H1 (cell line): ENCODE measurements around the gene TCEAL4. TPM values are rescaled to one million over a fixed set of nuclear protein-coding genes. Genes with fewer than 3 reads are reported as not detected.
A peak's percentile ranks its signal among the peaks of the same experiment; 100 is the strongest.

ENCODE experiments used
- CTCF ChIA-PET: fragments of 300-600 bp; sonication (Branson Sonifier 250); formaldehyde crosslinking; loops from one replicate; lab custom pipeline; 2021; ENCODE audit not compliant: partially characterized antibody; lab: Charles Lee
- POLR2A ChIA-PET: fragments of 300-600 bp; sonication (Branson Sonifier 250); formaldehyde crosslinking; loops from one replicate; lab custom pipeline; 2021; ENCODE audit warnings: inconsistent platforms; ENCODE audit not compliant: partially characterized antibody; lab: Charles Lee
- DNase-seq, 2 experiments: peaks; one replicate each; pipeline versions ENCODE4 v3.0.0 to v3.0.0-alpha.2; 2010 to 2022; ENCODE audit warnings: low spot score in 2 of 2, low read depth in 1 of 2, mixed read lengths in 1 of 2
- FAIRE-seq: peaks from 2 replicates; lab custom pipeline; 2011; peaks lifted over from hg19 to GRCh38; lab: Jason Lieb, UNC
- H2AFZ ChIP-seq: 2 replicates; pipeline ENCODE4 v1.8.1; 2012; ENCODE audit warnings: low read length, inconsistent platforms
- H2AK5ac ChIP-seq: 2 replicates; pipeline ENCODE4 v1.6.1; 2013; ENCODE audit warnings: low read depth, low read length
- H2BK120ac ChIP-seq: replicated peaks from 2 replicates; pipeline ENCODE3; 2013; ENCODE audit warnings: low read depth, low read length, inconsistent platforms
- H2BK12ac ChIP-seq: 2 replicates; pipeline ENCODE4 v1.6.1; 2013; ENCODE audit warnings: low read depth, low read length
- H2BK15ac ChIP-seq: 2 replicates; pipeline ENCODE4 v1.6.1; 2013; ENCODE audit warnings: low read length
- H2BK20ac ChIP-seq: 2 replicates; pipeline ENCODE4 v1.6.1; 2013; ENCODE audit warnings: low read length
- H2BK5ac ChIP-seq: 2 replicates; pipeline ENCODE4 v1.6.1; 2013; ENCODE audit warnings: low read depth, low read length
- H3K14ac ChIP-seq: 2 replicates; pipeline ENCODE4 v1.6.1; 2013; ENCODE audit warnings: inconsistent platforms; ENCODE audit not compliant: insufficient read length
- H3K18ac ChIP-seq: 2 replicates; pipeline ENCODE4 v1.6.1; 2013; ENCODE audit warnings: low read length; ENCODE audit errors: extremely low read depth
- H3K23ac ChIP-seq: 2 replicates; pipeline ENCODE4 v1.6.1; 2013; ENCODE audit warnings: inconsistent platforms; ENCODE audit not compliant: insufficient read length
- H3K23me2 ChIP-seq: 2 replicates; pipeline ENCODE4 v1.6.1; 2013; ENCODE audit warnings: low read depth, low read length
- H3K27ac ChIP-seq: 2 replicates; pipeline ENCODE4 v1.6.1; 2011; ENCODE audit warnings: low read depth, low read length, inconsistent platforms
- H3K27me3 ChIP-seq, 4 experiments: replicated peaks in 1 of 4; 1 replicate in 1 of 4; 2 replicates in 3 of 4; pipeline versions ENCODE4 v1.6.1 to v1.8.1; 2011 to 2013; ENCODE audit warnings: low read length in 3 of 4, mild to moderate bottlenecking in 3 of 4, inconsistent platforms in 2 of 4, mixed read lengths in 2 of 4, moderate library complexity in 1 of 4; ENCODE audit not compliant: control insufficient read depth in 3 of 4, insufficient read depth in 3 of 4; ENCODE audit errors: extremely low read depth in 1 of 4
- H3K36me3 ChIP-seq, 4 experiments: 2 replicates each; pipeline versions ENCODE4 v1.6.1 to v1.8.1; 2011 to 2013; ENCODE audit warnings: mild to moderate bottlenecking in 4 of 4, low read length in 3 of 4, moderate library complexity in 2 of 4, control low read depth in 1 of 4, inconsistent platforms in 1 of 4; ENCODE audit not compliant: insufficient read depth in 4 of 4, control insufficient read depth in 2 of 4
- H3K4ac ChIP-seq: replicated peaks from 2 replicates; pipeline ENCODE3; 2013; ENCODE audit warnings: low read length, low read depth, mixed read lengths, inconsistent platforms; ENCODE audit not compliant: insufficient read length
- H3K4me1 ChIP-seq, 4 experiments: replicated peaks in 1 of 4; 1 replicate in 1 of 4; 2 replicates in 3 of 4; pipeline versions ENCODE4 v1.6.1 to v1.8.1; 2011 to 2013; ENCODE audit warnings: low read length in 3 of 4, inconsistent platforms in 2 of 4, mixed read lengths in 1 of 4; ENCODE audit not compliant: insufficient read depth in 4 of 4, control insufficient read depth in 3 of 4
- H3K4me2 ChIP-seq, 2 experiments: 2 replicates each; pipeline versions ENCODE4 v1.6.1 to v1.8.1; 2011 to 2013; ENCODE audit warnings: low read depth in 2 of 2, low read length in 2 of 2, control low read depth in 1 of 2, inconsistent platforms in 1 of 2, mild to moderate bottlenecking in 1 of 2; ENCODE audit not compliant: insufficient read depth in 1 of 2
- H3K4me3 ChIP-seq, 4 experiments: fragments of 200-600, 300-600 bp in 1 of 4; sonication (generic), shearing (Covaris generic), sonication (Bioruptor Twin) in 1 of 4; 2 replicates each; pipeline versions ENCODE4 v1.5.1 to v1.8.1; 2011 to 2016; ENCODE audit warnings: low read length in 4 of 4, low read depth in 3 of 4, control low read depth in 2 of 4, inconsistent platforms in 2 of 4, mild to moderate bottlenecking in 2 of 4, mixed read lengths in 1 of 4, moderate library complexity in 1 of 4; ENCODE audit not compliant: insufficient read depth in 2 of 4; ENCODE audit errors: extremely low read depth in 1 of 4
- H3K56ac ChIP-seq: replicated peaks from 2 replicates; pipeline ENCODE3; 2013; ENCODE audit warnings: low read depth, mild to moderate bottlenecking, mixed read lengths, low read length, inconsistent platforms; ENCODE audit not compliant: insufficient read length
- H3K79me1 ChIP-seq: 2 replicates; pipeline ENCODE4 v1.6.1; 2013; ENCODE audit warnings: low read depth, low read length, control low read depth
- H3K79me2 ChIP-seq, 2 experiments: 2 replicates each; pipeline versions ENCODE4 v1.6.1 to v1.8.1; 2012 to 2013; ENCODE audit warnings: low read length in 2 of 2, mild to moderate bottlenecking in 2 of 2, inconsistent platforms in 1 of 2; ENCODE audit not compliant: insufficient read depth in 2 of 2, control insufficient read depth in 1 of 2
- H3K9ac ChIP-seq, 4 experiments: replicated peaks in 1 of 4; 1 replicate in 1 of 4; 2 replicates in 3 of 4; pipeline versions ENCODE4 v1.6.1 to v1.8.1; 2011 to 2013; ENCODE audit warnings: low read depth in 3 of 4, low read length in 3 of 4, control low read depth in 2 of 4, mild to moderate bottlenecking in 2 of 4, moderate library complexity in 2 of 4, inconsistent platforms in 1 of 4; ENCODE audit errors: extremely low read depth in 1 of 4
- H3K9me3 ChIP-seq, 2 experiments: 2 replicates each; pipeline versions ENCODE4 v1.6.1 to v1.8.1; 2012 to 2013; ENCODE audit warnings: mild to moderate bottlenecking in 2 of 2, moderate library complexity in 2 of 2, control low read depth in 1 of 2, inconsistent platforms in 1 of 2, low read depth in 1 of 2, low read length in 1 of 2, mixed read lengths in 1 of 2; ENCODE audit not compliant: insufficient read depth in 2 of 2
- H4K20me1 ChIP-seq, 2 experiments: replicated peaks in 1 of 2; 2 replicates each; pipeline versions ENCODE3 to v1.8.1; 2011 to 2013; ENCODE audit warnings: inconsistent platforms in 2 of 2, low read length in 2 of 2, mild to moderate bottlenecking in 1 of 2; ENCODE audit not compliant: insufficient read depth in 2 of 2, control insufficient read depth in 1 of 2
- H4K5ac ChIP-seq: 2 replicates; pipeline ENCODE4 v1.6.1; 2013; ENCODE audit warnings: low read length, low read depth, mixed read lengths, inconsistent platforms; ENCODE audit not compliant: insufficient read length
- H4K8ac ChIP-seq: 2 replicates; pipeline ENCODE4 v1.8.0; 2013; ENCODE audit warnings: mild to moderate bottlenecking, moderate library complexity, low read length, inconsistent platforms; ENCODE audit not compliant: insufficient read depth; ENCODE audit errors: extremely low read depth
- H4K91ac ChIP-seq: replicated peaks from 2 replicates; pipeline ENCODE3; 2013; ENCODE audit warnings: low read length, mixed read lengths, inconsistent platforms; ENCODE audit not compliant: insufficient read length
- ASH2L ChIP-seq: fragments of 200-600, 300-600 bp; sonication (generic); IDR thresholded peaks from one replicate; pipeline ENCODE4 v1.7.1; 2017; ENCODE audit warnings: low read length
- BACH1 ChIP-seq: IDR thresholded peaks from 2 replicates; pipeline ENCODE4 v1.6.1; 2012; ENCODE audit warnings: low read length, improper control_type of control experiment
- JUN ChIP-seq: IDR thresholded peaks from 2 replicates; pipeline ENCODE4 v1.6.1; 2011; ENCODE audit warnings: low read depth, mild to moderate bottlenecking, improper control_type of control experiment, low read length
- POLR2AphosphoS5 ChIP-seq: IDR thresholded peaks from 2 replicates; pipeline ENCODE4 v1.6.1; 2011; ENCODE audit warnings: low read depth, low read length
- RAD21 ChIP-seq, 2 experiments: IDR thresholded peaks in 1 of 2; conservative IDR thresholded peaks in 1 of 2; 2 replicates each; pipeline ENCODE4 v1.6.1; 2011; ENCODE audit warnings: low read depth in 2 of 2, low read length in 2 of 2, improper control_type of control experiment in 1 of 2, inconsistent platforms in 1 of 2, mild to moderate bottlenecking in 1 of 2, moderate library complexity in 1 of 2
- TAF7 ChIP-seq: optimal IDR thresholded peaks from 2 replicates; pipeline ENCODE3; 2011; ENCODE audit warnings: low read depth, mild to moderate bottlenecking, inconsistent platforms, low read length, moderate library complexity, borderline replicate concordance
- TBP ChIP-seq: IDR thresholded peaks from 2 replicates; pipeline ENCODE4 v1.6.1; 2011; ENCODE audit warnings: low read depth, low read length, improper control_type of control experiment
- YY1 ChIP-seq: IDR thresholded peaks from 2 replicates; pipeline ENCODE4 v1.6.1; 2011; ENCODE audit warnings: low read depth, mild to moderate bottlenecking, low read length
- WGBS, 2 experiments: shearing (Covaris generic) in 1 of 2; methylation state at CpG; one replicate each; pipeline versions ENCODE4 v1.1.6 to v1.1.7; 2013 to 2015; ENCODE audit warnings: low lambda C conversion rate in 2 of 2, mixed read lengths in 2 of 2, inconsistent platforms in 1 of 2, low coverage in 1 of 2, missing lambda C conversion rate in 1 of 2; ENCODE audit not compliant: insufficient replicate concordance in 2 of 2, insufficient coverage in 1 of 2, insufficient read length in 1 of 2; ENCODE audit errors: extremely low coverage in 1 of 2, missing lambda C conversion rate in 1 of 2; 5-methylcytosine and 5-hydroxymethylcytosine counted together
- long read RNA-seq, 2 experiments: library from RNA in 1 of 2; library from capped mRNA in 1 of 2; stranded (forward); transcript quantifications; one replicate each; pipeline ENCODE4 v2.0.0, GENCODE V29; 2021; ENCODE audit warnings: inconsistent platforms in 1 of 2
- polyA minus RNA-seq, 3 experiments: library from RNA; depleted of rRNA, polyadenylated mRNA; stranded (reverse); fragments of >200 nt; gene quantifications; 1 replicate in 2 of 3; 2 replicates in 1 of 3; pipeline ENCODE4 v1.2.3, GENCODE V29; 2011
- polyA plus RNA-seq, 7 experiments: library from polyadenylated mRNA; depleted of rRNA in 3 of 7; stranded (reverse) in 5 of 7; unstranded in 2 of 7; fragments of >200 nt in 5 of 7; fragments of 200-250 nt in 2 of 7; gene quantifications; 1 replicate in 5 of 7; 2 replicates in 1 of 7; 4 replicates in 1 of 7; pipeline versions ENCODE4 v1.2.1 to v1.2.3, GENCODE V29; 2011 to 2013; ENCODE audit warnings: missing spikeins in 2 of 7, mixed read lengths in 2 of 7
- total RNA-seq: library from RNA; stranded (reverse); fragmentation: NEBNext Ultra II Directional; extraction: Animal tissue kit (Norgen Biotek cat#: 25700); gene quantifications from 2 replicates; pipeline ENCODE4 v1.2.1, GENCODE V29; 2021

The TCEAL4 gene
- total RNA-seq = 51.3 and 53.0 TPM in 2 replicates
- 7.3 and 10.1 TPM in 2 replicates for polyA plus RNA-seq (2011; rRNA removed)
- polyA plus RNA-seq (2011; cell fraction: cytosol; rRNA removed) = 26.8 TPM
- polyA plus RNA-seq (2011; cell fraction: nucleus; rRNA removed) = 5.5 TPM
- polyA plus RNA-seq (2012, experiment 1 of 2) = 69.9 to 83.8 TPM (median 80.4 TPM) in 4 replicates
- 17.4 TPM for polyA plus RNA-seq (2012, experiment 2 of 2)
- 73.7 TPM for polyA plus RNA-seq (2013, experiment 1 of 2)
- polyA plus RNA-seq (2013, experiment 2 of 2) = 73.3 TPM
- 4.1 and 5.2 TPM in 2 replicates for polyA minus RNA-seq (2011; rRNA and poly(A)+ RNA removed)
- polyA minus RNA-seq (2011; cell fraction: cytosol; rRNA and poly(A)+ RNA removed) = 13.2 TPM
- polyA minus RNA-seq (2011; cell fraction: nucleus; rRNA and poly(A)+ RNA removed) = 12.4 TPM
- long read RNA-seq, experiment 1, partial matches to known transcripts = 0 of 34 reads
- long read RNA-seq, experiment 1, other reads (novel, unspliced or antisense) = 26 of 34 reads
- long read RNA-seq, experiment 2, transcript TCEAL4-212 (3 exons, 1,008 nt) = minor isoform, 12 of 172 reads
- long read RNA-seq, experiment 2, transcript TCEAL4-204 (2 exons, 891 nt) = minor isoform, 6 of 172 reads
- long read RNA-seq, experiment 2, transcript TCEAL4-208 (3 exons, 1,273 nt) = major isoform, 119 of 172 reads
- long read RNA-seq, experiment 2, partial matches to known transcripts = 0 of 172 reads
- long read RNA-seq, experiment 2, other reads (novel, unspliced or antisense) = 29 of 172 reads

- Histone ChIP-seq H3K4ac (no peak within 1 kb of the TSS), H2BK15ac (no peak within 1 kb of the TSS), H3K36me3 (peaks cover 0 to 10% (median 0%) of the 10 kb centered on the region in 4 experiments; a peak in 2 of 8 replicates), H3K4me1 (peaks cover 0 to 3% (median under 1%) of the 10 kb centered on the region in 4 experiments; a peak in 3 of 7 replicates), H4K91ac (no peak within 1 kb of the TSS), H3K9me3 (no peaks in the 10 kb centered on the region), H3K27ac (peak within 1 kb of the TSS; percentile 63; the same call in 1 of the 2 replicates), H3K18ac (no peak within 1 kb of the TSS; the same call in 1 of the 2 replicates), H2BK12ac (no peak within 1 kb of the TSS), H3K14ac (no peak within 1 kb of the TSS), H3K4me2 (peak within 1 kb of the TSS; percentile 68 to 81), H3K79me1 (no peaks in the 10 kb centered on the region), H2BK5ac (no peak within 1 kb of the TSS), H2BK20ac (no peak within 1 kb of the TSS), H3K79me2 (no peaks in the 10 kb centered on the region; a peak in 1 of 4 replicates), H3K27me3 (no peaks in the 10 kb centered on the region), H2AFZ (peak within 1 kb of the TSS; percentile 51; the same call in 1 of the 2 replicates), H3K56ac (peak within 1 kb of the TSS; percentile 59), H3K4me3 (peak within 1 kb of the TSS; percentile 40 to 88 (median 75)), H4K8ac (peak within 1 kb of the TSS; percentile 92), H3K23me2 (no peaks in the 10 kb centered on the region), H3K9ac (peak within 1 kb of the TSS; percentile 36 to 95 (median 74)), H4K20me1 (no peaks in the 10 kb centered on the region), H4K5ac (peak within 1 kb of the TSS; percentile 52), H2BK120ac (no peak within 1 kb of the TSS), H2AK5ac (no peak within 1 kb of the TSS), H3K23ac (no peak within 1 kb of the TSS)
- ChIA-PET POLR2A (interaction anchor here (1.4 to 1.5 kb wide), 2 partner anchors 10 to 12 kb away, joined by 4 to 6 read pairs; no protein-coding TSS in a partner anchor), CTCF (no interaction called here)
- DNase-seq = peak in 1 of 2 experiments; percentile 52
- 0% methylated on average over 17 of the region's 56 CpGs; no CpG with 5 or more reads in 1 of the 2 experiments for WGBS, 2 experiments
- no peak for FAIRE-seq
- TF ChIP-seq POLR2AphosphoS5 (peak; percentile 39), TAF7 (peak; percentile 24), TBP (0 out of 2 replicates have a peak, but pooled peaks have one; percentile 24), RAD21 (IDR thresholded peaks at IDR 0.05 in 1 of 2, conservative IDR thresholded peaks at IDR 0.05 in 1 of 2; ENCODE audit: low read depth in 2 of 2, low read length in 2 of 2) (no peak), BACH1 (no peak), ASH2L (peak; percentile 21), JUN (no peak), YY1 (peak; percentile 69; the same call in 1 of the 2 replicates)
Observed at GRCh38 chrX:103585411-103586313, at the start of gene TCEAL4. Gene TCEAL4, plus strand, starts transcription at chrX:103585515. Its CDS starts 1,161 bp downstream, at chrX:103586676.
